OCI-LY7 (cell line): ENCODE results near the gene CDK2AP2. TPM values are rescaled to one million over a fixed set of nuclear protein-coding genes. Genes with fewer than 3 reads are reported as not detected.

Experiments used
- BruUV-seq: library from RNA; stranded (reverse); fragments of 400-500 nt; replicated peaks from 2 replicates; lab custom pipeline; 2021; lab: Mats Ljungman, UMichigan
- CTCF ChIA-PET: fragments of 300-600 bp; sonication (Branson Sonifier 250); formaldehyde crosslinking; loops from one replicate; lab custom pipeline; 2022; ENCODE audit warnings: antibody characterized with exemption; ENCODE audit not compliant: unreplicated experiment; lab: Charles Lee
- POLR2A ChIA-PET: fragments of 300-600 bp; sonication (Branson Sonifier 250); formaldehyde crosslinking; loops from one replicate; lab custom pipeline; 2022; ENCODE audit warnings: antibody characterized with exemption; lab: Charles Lee
- DNase-seq: peaks from one replicate; pipeline ENCODE4 v3.0.0-alpha.2; 2015; ENCODE audit warnings: low spot score
- H2AFZ ChIP-seq: fragments of 200-600 bp; sonication (generic), shearing (Covaris generic); 2 replicates; pipeline ENCODE4 v1.6.1; 2014; ENCODE audit warnings: mild to moderate bottlenecking, antibody characterized with exemption, low read length, moderate library complexity
- H3K27ac ChIP-seq: fragments of 200-600 bp; sonication (generic); 2 replicates; pipeline ENCODE4 v1.5.1; 2014; ENCODE audit warnings: mixed run types, low read depth, mild to moderate bottlenecking, moderate library complexity, low read length, inconsistent platforms; ENCODE audit not compliant: poor library complexity, severe bottlenecking
- H3K36me3 ChIP-seq: fragments of 200-600 bp; sonication (generic); 2 replicates; pipeline ENCODE4 v1.6.1; 2014; ENCODE audit warnings: mild to moderate bottlenecking, antibody characterized with exemption, low read length, moderate library complexity, mixed read lengths; ENCODE audit not compliant: insufficient read depth
- H3K4me1 ChIP-seq: fragments of 200-600 bp; sonication (generic); 2 replicates; pipeline ENCODE4 v1.5.1; 2014; ENCODE audit warnings: mild to moderate bottlenecking, low read length; ENCODE audit not compliant: insufficient read depth, poor library complexity, severe bottlenecking
- H3K4me2 ChIP-seq: fragments of 200-600 bp; sonication (generic); 2 replicates; pipeline ENCODE4 v1.6.1; 2014; ENCODE audit warnings: mild to moderate bottlenecking, low read length
- H3K4me3 ChIP-seq: fragments of 200-600 bp; sonication (generic); 2 replicates; pipeline ENCODE4 v1.5.1; 2014; ENCODE audit warnings: mild to moderate bottlenecking, low read depth, low read length; ENCODE audit not compliant: poor library complexity, severe bottlenecking
- H3K79me2 ChIP-seq: fragments of 200-600 bp; sonication (generic); 2 replicates; pipeline ENCODE4 v1.6.1; 2016; ENCODE audit warnings: low read depth, mild to moderate bottlenecking, low read length, moderate library complexity, mixed read lengths; ENCODE audit not compliant: insufficient read depth
- H3K9me2 ChIP-seq: fragments of 200-600 bp; sonication (generic); 2 replicates; pipeline ENCODE4 v1.6.1; 2016; ENCODE audit warnings: mild to moderate bottlenecking, low read length, mixed read lengths; ENCODE audit not compliant: insufficient read depth
- H3K9me3 ChIP-seq: fragments of 200-600 bp; sonication (generic); 2 replicates; pipeline ENCODE4 v1.6.1; 2014; ENCODE audit warnings: mild to moderate bottlenecking, mixed run types, low read length, mixed read lengths
- H4K20me1 ChIP-seq: fragments of 200-600 bp; sonication (generic); 2 replicates; pipeline ENCODE4 v1.6.1; 2014; ENCODE audit warnings: mild to moderate bottlenecking, antibody characterized with exemption, low read length, moderate library complexity, mixed read lengths; ENCODE audit not compliant: insufficient read depth
- EZH2phosphoT487 ChIP-seq: fragments of 200-600 bp; sonication (generic); IDR thresholded peaks from 2 replicates; pipeline ENCODE4 v1.6.1; 2018; ENCODE audit warnings: low read depth, borderline replicate concordance, mild to moderate bottlenecking, mixed run types, antibody characterized with exemption, low read length, moderate library complexity, mixed read lengths
- intact Hi-C: fragments of 100-400 bp; cut with micrococcal nuclease; formaldehyde crosslinking; loops from one replicate; pipeline ENCODE4 v1.10.0; 2022; ENCODE audit not compliant: unreplicated experiment
- total RNA-seq, 2 experiments: library from RNA; depleted of rRNA in 1 of 2; stranded (reverse); fragments of >200 nt in 1 of 2; shearing (Covaris generic) in 1 of 2; gene quantifications; 2 replicates each; pipeline ENCODE4 v1.2.3, GENCODE V29; 2014 to 2022
- TF ChIP-seq, protein P1 (sequence below): fragments of 200-600 bp; sonication (generic); conservative IDR thresholded peaks from 2 replicates; pipeline ENCODE4 v1.5.1; 2014; ENCODE audit warnings: mild to moderate bottlenecking, antibody characterized with exemption, low read length, moderate library complexity, mixed read lengths

The CDK2AP2 gene
- total RNA-seq, 2 experiments from 2014 or later, result 71.5 to 90.2 TPM

DNA sequence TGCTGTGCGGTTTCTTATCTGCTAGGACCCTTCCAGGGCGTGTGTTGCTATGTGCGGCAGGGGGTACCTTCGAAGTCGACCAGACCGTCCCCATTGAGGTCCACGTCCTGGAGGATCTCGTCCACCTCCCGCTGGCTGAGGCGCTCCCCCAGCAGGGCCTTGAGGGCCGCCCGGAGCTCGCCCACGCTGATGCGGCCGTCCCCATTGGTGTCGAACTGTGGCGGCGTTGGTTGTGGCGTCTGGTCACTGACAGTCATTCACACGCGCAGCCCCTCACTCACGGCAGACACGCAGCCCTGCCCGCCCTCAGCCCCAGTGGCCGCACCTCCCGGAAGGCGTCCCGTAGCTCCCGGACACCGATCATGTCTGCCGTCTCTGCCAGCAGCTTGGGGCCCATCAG, 11.8 kb upstream of the CDK2AP2 start:
- Histone ChIP-seq H3K4me2 (no peak overlapping the region), H3K27ac (no peak overlapping the region), H4K20me1 (no peaks in the 10 kb centered on the region), H2AFZ (no peak overlapping the region), H3K9me3 (no peaks in the 10 kb centered on the region), H3K79me2 (no peaks in the 10 kb centered on the region), H3K4me1 (no peaks in the 10 kb centered on the region), H3K4me3 (no peak overlapping the region), H3K9me2 (no peaks in the 10 kb centered on the region), H3K36me3 (no peaks in the 10 kb centered on the region)
- BruUV-seq, result no TSS peak
- no peak for DNase-seq
- intact Hi-C loops, result no loop called here
- ChIA-PET CTCF (no interaction called here), POLR2A (no interaction called here)
- no peak for TF ChIP-seq EZH2phosphoT487
- TF ChIP-seq, protein P1, sequence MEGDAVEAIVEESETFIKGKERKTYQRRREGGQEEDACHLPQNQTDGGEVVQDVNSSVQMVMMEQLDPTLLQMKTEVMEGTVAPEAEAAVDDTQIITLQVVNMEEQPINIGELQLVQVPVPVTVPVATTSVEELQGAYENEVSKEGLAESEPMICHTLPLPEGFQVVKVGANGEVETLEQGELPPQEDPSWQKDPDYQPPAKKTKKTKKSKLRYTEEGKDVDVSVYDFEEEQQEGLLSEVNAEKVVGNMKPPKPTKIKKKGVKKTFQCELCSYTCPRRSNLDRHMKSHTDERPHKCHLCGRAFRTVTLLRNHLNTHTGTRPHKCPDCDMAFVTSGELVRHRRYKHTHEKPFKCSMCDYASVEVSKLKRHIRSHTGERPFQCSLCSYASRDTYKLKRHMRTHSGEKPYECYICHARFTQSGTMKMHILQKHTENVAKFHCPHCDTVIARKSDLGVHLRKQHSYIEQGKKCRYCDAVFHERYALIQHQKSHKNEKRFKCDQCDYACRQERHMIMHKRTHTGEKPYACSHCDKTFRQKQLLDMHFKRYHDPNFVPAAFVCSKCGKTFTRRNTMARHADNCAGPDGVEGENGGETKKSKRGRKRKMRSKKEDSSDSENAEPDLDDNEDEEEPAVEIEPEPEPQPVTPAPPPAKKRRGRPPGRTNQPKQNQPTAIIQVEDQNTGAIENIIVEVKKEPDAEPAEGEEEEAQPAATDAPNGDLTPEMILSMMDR, result no peak

DNA sequence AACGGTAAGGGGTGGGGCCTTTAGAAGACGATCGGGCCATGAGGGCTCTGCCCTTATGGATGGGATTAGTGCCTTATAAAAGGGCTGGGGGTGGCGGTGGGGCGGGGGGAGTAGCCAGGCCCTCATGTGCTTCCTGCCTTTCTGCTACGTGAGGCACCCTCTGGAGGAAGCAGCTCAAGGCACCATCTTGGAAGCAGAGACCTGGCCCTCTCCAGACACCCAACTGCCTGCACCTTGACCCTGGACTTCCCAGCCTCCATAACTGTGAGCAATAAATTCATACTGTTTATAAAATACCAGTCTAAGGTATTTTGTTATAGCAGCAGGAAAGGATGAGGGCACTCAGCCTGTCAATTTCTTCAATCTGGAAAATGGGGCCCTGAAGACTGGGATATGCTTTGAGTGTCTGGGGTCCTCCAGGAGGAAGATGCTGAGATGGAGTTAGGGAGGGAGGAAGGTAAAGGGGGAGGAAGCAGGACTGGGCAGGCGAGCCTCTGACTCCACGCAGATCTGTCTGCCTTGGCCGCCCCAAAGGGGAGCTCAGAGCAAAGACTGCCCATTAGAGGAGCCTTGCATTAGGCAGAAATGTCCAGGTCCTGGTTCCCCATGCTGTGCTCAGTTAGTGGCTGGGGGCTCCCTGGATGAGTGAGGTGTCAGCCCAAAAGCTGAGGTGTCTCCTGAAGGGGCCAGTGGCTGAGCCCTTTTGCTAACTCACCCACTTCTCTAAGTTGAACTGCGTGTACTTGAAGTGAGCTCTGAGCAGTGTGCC, 10.0 kb upstream of the CDK2AP2 start:
- BruUV-seq, result no TSS peak

DNA sequence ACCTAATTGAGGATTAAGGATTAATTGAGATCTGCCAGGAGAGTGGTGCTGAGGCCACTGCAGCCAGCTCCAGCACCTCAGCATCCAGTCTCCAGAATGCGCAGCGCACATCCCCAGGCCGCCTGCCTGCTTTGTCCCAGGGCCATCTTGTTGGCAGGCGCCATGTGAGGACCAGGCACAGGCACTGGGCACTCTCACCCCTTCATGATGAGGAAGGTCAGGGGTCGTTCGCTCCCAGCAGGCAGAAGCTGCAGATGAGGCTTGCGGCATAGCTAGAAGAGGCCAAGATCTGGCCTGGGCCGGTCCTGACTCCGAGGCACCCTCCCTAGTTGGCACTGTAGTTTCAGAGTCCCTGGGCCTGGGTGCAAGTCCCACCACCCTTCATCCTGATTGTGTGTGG, 8.8 kb upstream of the CDK2AP2 start:
- Histone ChIP-seq H3K27ac (no peak overlapping the region), H3K9me3 (no peaks in the 10 kb centered on the region), H3K4me1 (no peaks in the 10 kb centered on the region), H3K9me2 (no peaks in the 10 kb centered on the region), H3K4me2 (no peak overlapping the region), H2AFZ (no peak overlapping the region), H4K20me1 (no peaks in the 10 kb centered on the region), H3K4me3 (no peak overlapping the region), H3K79me2 (no peaks in the 10 kb centered on the region), H3K36me3 (no peaks in the 10 kb centered on the region)
- POLR2A ChIA-PET, result no interaction called here
- intact Hi-C loops, result no loop called here
- DNase-seq, result no peak
- CTCF ChIA-PET, result no interaction called here
- BruUV-seq, result no TSS peak
- no peak for TF ChIP-seq EZH2phosphoT487
- TF ChIP-seq, protein P1, result no peak

More for the DNA sequence above, 10.0 kb upstream of the CDK2AP2 start:
- Histone ChIP-seq H3K9me2 (no peaks in the 10 kb centered on the region), H3K9me3 (no peaks in the 10 kb centered on the region), H2AFZ (no peak overlapping the region), H3K4me3 (no peak overlapping the region), H3K4me1 (no peaks in the 10 kb centered on the region), H3K27ac (no peak overlapping the region), H3K79me2 (no peaks in the 10 kb centered on the region), H3K36me3 (no peaks in the 10 kb centered on the region), H4K20me1 (no peaks in the 10 kb centered on the region), H3K4me2 (no peak overlapping the region)
- CTCF ChIA-PET, result no interaction called here
- DNase-seq, result no peak
- no peak for TF ChIP-seq EZH2phosphoT487
- POLR2A ChIA-PET, result no interaction called here
- intact Hi-C loops, result no loop called here
